HG03066 (cell line): ENCODE measurements around the gene XYLB.

Source experiments
- ATAC-seq: cut with Tn5 transposase; IDR thresholded peaks from one replicate; pipeline ENCODE4 v1.9.1; 2021; ENCODE audit warnings: low read depth; ENCODE audit not compliant: unreplicated experiment

Gene XYLB

DNA sequence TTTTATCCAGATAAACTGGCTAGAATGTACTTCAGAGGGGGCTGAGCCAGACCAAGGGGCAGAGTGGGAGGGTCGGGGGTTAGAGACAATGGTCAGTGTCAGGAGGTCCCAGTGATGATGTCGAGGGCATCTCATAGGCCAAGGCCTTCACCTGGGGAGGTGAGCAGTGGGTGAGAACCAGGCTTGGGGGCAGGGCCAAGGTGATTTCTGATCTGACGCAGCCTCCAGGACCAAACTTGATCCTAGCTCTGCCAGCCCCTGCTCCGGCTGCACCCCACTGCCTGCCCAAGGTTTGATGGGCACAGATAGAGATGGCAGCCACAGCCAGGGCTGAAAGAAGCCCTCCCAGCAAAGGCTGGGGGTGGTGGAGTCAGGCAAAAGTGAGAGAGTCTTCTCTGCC, 14.9 kb downstream of the XYLB start:
- ATAC-seq, result no peak

- ATAC-seq, result no peak
These were observed 16.2 kb downstream of the XYLB start for GRCh38 chr3:38362825-38363224.

- ATAC-seq, result no peak
These were observed 18.3 kb downstream of the XYLB start for GRCh38 chr3:38364721-38365400.

DNA sequence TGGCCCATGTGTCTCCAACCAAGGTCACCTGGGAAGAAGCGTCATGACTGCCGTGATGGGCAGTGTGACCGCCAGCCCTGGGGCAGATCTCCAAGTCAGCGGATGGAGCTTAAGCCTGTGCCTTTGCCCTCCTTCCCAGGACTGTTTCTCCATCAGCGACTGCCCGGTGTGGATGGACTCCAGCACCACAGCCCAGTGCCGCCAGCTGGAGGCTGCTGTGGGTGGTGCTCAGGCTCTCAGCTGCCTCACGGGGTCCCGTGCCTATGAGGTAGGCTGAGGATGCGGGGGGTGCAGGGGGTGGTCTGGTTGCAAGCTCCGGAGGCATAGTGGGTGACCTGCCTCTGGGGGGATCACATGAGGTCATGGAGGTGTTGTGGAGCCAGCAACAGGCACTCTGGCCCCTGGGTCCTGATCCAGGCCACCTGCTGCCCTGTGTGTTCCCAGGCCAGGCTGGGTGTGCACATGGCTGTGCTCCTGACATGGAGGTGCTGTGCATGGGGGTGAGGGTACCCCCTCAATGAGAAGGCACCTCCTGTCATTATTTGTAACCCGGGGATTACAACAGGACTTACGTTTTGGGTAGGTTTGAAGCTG, 19.0 kb downstream of the XYLB start:
- ATAC-seq, result no peak

DNA sequence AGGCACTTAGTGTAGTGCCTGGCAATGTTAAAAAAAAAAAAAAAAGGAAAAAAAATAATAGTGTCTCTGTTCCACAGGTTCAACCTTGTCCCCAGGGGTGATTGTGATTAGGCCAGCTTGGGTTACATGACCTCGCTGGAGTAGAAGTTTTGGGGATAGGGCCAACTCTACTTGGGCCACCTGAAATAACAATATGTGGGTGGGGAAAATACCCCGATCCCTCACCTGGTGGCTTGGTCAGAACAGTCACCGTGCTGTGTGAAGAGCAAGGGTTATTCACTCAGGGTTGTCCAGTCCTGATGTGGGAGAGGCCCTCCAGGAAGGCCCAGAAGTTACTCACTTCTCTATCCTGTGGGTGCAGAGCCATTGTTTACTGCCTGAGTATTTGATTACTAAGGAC, 19.5 kb downstream of the XYLB start:
- ATAC-seq, result no peak

- ATAC-seq, result no peak
These were observed 21.2 kb downstream of the XYLB start for GRCh38 chr3:38367779-38368178.

DNA sequence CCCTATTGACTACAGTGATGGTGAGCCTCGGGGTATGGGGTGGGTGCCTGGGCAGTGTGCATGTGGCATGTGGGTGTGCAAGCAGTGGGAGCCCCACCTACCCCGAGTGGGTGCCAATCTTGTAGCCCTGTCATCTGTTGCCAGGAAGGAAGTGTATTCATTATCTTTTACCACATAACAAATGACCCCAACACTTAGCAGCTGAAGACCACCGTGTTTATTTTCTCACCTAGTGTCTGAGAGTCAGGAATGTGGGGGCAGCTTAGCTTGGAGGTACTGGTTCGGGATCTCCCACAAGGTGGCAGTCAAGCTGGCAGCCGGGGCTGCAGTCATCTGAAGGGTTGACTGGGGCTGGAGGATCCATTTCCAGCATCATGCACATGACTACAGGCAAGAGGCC, 21.7 kb downstream of the XYLB start:
- no peak for ATAC-seq

DNA sequence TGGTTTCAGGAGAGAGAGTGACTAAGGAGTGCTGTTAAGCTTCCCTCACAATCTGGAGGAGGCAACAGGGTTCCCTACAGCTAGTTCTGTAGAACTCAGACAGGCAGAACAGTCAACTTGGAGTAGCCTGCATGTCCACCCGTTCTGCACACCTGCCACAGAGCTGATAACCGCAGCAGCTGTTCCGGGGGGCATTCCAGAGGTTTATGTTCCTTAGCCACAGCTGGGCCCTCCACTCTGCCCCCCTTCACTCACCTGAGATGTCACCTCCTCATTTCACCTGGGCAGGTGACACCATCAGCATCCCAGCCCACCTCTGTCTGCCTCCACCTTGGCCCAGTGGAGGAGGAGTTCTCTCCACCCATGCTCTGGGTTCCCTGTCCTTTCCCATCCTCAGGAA, 22.6 kb downstream of the XYLB start:
- no peak for ATAC-seq

- no peak for ATAC-seq
These were observed 23.6 kb downstream of the XYLB start for GRCh38 chr3:38370149-38370548.

DNA sequence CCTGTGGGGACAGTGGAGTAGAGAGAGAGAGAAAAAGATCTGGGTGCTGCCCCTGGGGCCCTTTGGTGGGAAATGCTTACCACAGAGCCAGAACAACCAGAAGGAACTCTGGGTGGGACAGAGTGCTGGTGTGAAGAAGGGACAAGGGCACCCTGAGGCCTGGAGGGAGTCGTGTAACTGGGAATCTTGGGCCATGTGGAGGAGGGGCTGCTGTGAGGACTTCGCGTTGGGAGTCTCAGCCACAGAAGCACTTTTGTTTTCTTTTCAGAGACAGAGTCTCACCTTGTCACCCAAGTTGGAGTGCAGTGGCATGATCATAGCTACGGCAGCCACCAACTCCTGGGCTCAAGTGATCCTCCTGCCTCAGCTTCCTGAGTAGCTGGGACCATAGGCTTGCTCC, 24.3 kb downstream of the XYLB start:
- no peak for ATAC-seq

DNA sequence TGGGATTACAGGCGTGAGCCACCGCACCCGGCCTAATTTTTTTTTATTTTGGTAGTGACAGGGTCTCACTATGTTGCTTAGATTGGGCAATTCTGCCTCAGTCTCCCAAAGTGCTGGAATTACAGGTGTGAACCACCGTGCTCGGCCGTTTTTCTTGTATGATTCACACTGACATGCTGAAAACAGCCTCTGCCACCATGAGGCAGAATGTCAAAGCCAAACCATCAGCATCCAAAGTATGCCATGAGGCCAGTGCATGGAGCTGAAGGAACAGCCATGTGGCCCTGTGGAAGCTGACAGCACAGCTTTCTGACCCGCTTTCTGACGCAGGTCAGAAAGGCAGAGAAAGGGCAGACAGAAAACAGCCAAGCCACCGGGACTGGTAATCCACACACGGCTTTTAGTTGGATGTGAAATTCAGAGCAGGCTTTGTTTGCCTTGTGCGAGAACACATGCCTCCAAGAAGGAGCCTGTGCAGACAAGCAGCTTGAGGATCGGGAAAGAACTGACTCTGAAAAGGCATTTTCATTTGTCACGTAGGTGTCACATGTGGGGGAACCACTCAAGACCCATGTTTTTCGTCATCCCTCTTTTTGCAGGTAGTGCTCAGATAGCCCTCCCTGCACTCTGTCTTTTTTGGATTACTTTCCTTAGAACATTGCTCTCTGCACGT, 25.1 kb downstream of the XYLB start:
- no peak for ATAC-seq

DNA sequence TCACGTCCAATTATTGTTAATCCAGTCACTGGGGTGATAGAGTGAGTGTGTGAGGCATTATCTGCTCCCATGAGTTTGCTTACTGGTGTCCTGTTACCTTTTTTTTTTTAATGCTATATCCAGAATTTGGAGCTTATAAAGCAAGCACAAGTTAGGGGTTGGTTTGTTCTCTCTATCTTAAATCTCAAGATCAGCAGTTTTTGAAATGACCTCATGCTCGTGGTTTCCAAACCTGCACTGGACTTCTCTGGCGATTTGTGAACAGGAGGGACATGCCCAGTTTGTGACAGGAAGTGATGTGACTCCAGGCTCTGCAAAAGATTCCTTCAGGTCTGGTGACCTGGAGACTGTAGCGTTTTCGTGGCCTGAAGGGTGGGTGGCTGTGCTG, 25.6 kb downstream of the XYLB start:
- ATAC-seq, result no peak

GRCh38 chr3:38374221-38374620, 27.6 kb downstream of the XYLB start:
- no peak for ATAC-seq

- ATAC-seq, result no peak
These were observed 28.5 kb downstream of the XYLB start for GRCh38 chr3:38375072-38375471.

DNA sequence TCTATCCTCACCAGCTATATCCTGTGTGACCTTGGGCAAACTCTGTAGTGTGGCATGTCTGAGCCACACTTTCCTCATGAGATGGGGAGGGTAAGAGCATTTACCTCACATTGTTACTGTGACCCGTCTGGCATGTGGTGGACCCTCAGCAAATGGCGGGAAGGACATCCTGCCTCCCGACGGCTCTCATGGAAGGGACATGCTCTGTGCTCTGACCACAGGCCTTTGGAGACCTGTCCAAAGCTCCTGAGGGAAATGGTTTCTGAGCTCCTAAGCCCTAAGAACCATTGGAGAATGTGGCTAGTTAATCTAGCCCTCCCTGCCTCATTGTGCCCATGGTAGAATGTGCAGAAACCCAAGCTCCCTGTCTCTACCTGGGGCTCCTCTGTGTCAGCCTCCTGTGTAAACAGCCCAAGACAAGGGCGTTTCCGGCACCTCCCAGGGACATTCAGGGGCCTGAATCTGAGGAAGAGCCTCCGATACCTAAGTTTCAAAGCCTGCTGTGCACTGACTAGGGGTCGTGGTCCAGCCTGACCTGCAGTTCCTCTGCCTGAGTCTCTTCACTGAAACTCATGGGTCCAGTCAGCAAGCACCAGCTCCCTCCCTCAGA, 29.0 kb downstream of the XYLB start:
- no peak for ATAC-seq

- ATAC-seq, result no peak
These were observed 29.7 kb downstream of the XYLB start for GRCh38 chr3:38376098-38376816.

DNA sequence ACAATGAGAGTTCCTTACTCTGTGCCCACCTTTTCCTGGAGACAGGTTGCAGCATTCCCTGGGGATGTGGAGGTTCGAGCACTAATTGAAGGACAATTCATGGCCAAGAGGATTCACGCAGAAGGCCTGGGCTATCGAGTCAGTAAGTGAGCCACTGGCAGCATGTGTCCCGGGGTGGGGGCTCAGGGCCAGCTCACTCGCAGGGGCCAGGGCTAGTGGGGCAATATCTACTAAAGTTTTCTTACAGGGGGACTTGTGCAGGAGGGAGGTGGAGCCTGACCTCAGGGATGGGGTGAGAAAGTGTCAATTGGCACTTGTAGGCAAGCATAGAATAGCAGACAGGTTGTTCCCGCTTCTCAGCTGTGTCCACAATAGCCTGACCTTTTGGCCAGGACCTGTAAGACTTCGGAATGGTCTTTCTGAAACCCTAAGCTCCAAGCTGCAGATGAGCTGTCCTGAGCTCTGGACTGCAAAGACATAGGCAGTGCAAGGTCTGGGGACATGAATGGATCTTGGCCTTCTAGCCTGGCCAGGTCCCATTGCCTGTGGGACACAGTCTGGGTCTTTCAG, 32.7 kb downstream of the XYLB start:
- ATAC-seq, result no peak

DNA sequence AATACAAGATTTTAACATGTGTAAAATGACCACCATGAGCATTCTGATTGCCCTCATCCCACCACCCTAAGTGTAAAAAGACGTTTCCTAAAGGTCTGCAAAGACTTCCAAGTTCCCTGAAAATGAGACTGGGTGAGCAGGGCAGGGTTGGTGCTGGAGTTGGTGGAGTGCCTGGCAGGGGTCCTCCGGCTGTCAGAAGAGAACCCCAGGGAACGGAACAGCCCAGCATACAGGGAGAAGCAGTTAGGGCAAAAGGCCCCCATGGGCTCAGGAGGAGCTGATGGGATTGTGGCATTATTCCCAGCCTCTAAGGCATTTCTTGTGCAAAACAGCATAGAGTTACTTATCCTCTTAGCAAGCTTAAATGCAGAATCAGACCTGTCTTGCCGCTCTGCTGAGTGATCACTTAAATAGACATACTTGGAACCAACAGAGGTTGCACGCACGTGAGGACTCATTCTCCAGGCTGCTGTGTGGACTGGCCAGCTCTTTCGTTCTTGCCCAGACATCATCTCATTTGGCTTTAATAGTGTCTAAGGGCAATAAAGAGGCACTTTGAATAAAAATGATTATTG, 36.0 kb downstream of the XYLB start:
- ATAC-seq, result no peak

DNA sequence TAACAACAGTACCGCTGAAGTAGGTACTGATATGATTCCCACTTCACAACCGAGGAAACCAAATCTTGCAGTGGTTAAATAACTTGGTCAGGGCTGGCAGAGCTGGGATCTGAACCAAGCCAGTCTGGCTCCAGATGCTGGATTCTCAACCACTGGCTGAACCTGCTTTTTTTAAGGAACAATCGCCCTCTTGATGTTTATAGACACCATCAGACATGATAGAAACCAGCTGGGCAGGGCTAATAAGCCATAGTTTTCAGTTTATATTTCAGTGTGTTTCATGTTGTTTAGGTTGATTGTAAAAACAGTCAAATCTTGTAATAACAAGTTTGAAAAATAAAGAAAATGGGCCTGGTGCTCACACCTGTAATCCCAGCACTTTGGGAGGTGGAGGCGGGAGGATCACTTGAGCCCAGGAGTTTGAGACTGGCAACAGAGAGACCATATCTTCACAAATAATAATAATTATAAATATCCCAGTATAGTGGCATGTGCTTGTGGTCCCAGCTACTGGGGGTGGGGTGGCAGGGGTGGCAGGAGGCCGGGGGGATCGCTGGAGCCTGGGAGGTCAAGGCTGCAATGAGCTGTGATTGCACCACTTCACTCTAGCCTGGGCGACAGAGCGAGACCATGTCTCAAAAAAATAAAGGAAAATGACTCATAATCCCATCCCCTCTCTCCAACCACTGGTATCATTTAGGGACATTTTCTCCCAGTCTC, 36.7 kb downstream of the XYLB start:
- ATAC-seq, result no peak
